ENCODE results near the gene PLEKHA4.
A peak's percentile ranks its signal among the peaks of the same experiment; 100 is the strongest.

Gene PLEKHA4

GRCh38 chr19:48799358-48800300 is 68.8 kb downstream of the PLEKHA4 start:
- Mint-ChIP-seq H3K27me3 (ENCODE audit: low read depth) (no peaks in the 10 kb centered on the region), H3K9me3 (no peaks in the 10 kb centered on the region), H3K4me3 (no peak overlapping the region), H3K36me3 (ENCODE audit: low read depth) (no peaks in the 10 kb centered on the region), H3K27ac (no peak overlapping the region), H3K4me1 (peaks cover 16% of the 10 kb centered on the region)
- TF ChIP-seq CTCF (IDR thresholded peaks at IDR 0.05; ENCODE audit: unreplicated experiment in 3 of 3): no peak

- Mint-ChIP-seq H3K4me3 (no peak overlapping the region), H3K36me3 (ENCODE audit: low read depth) (no peaks in the 10 kb centered on the region), H3K27ac (no peak overlapping the region), H3K9me3 (no peaks in the 10 kb centered on the region), H3K27me3 (ENCODE audit: low read depth) (no peaks in the 10 kb centered on the region), H3K4me1 (peaks cover 18% of the 10 kb centered on the region)
- no peak for TF ChIP-seq CTCF (IDR thresholded peaks at IDR 0.05; ENCODE audit: unreplicated experiment in 3 of 3)
These were observed 69.5 kb downstream of the PLEKHA4 start for GRCh38 chr19:48798937-48799336.

- H3K27ac Mint-ChIP-seq: peak overlapping the region; percentile 13 to 72 (median 52)
- H3K4me1 Mint-ChIP-seq: peaks cover 18% of the 10 kb centered on the region
- peak overlapping the region in 1 of 3 experiments; percentile 44 for H3K4me3 Mint-ChIP-seq
- no peaks in the 10 kb centered on the region for H3K36me3 Mint-ChIP-seq (ENCODE audit: low read depth)
- TF ChIP-seq CTCF (IDR thresholded peaks at IDR 0.05; ENCODE audit: unreplicated experiment in 3 of 3): no peak
- H3K27me3 Mint-ChIP-seq (ENCODE audit: low read depth): no peaks in the 10 kb centered on the region
- H3K9me3 Mint-ChIP-seq: no peaks in the 10 kb centered on the region
These were observed 71.3 kb downstream of the PLEKHA4 start for GRCh38 chr19:48797103-48797502.

GRCh38 chr19:48796298-48797083 is 71.9 kb downstream of the PLEKHA4 start:
- H3K27me3 Mint-ChIP-seq (ENCODE audit: low read depth): no peaks in the 10 kb centered on the region
- no peak overlapping the region for H3K27ac Mint-ChIP-seq
- H3K36me3 Mint-ChIP-seq (ENCODE audit: low read depth): no peaks in the 10 kb centered on the region
- H3K4me1 Mint-ChIP-seq: peaks cover 18% of the 10 kb centered on the region
- H3K9me3 Mint-ChIP-seq: no peaks in the 10 kb centered on the region
- no peak overlapping the region for H3K4me3 Mint-ChIP-seq
- TF ChIP-seq CTCF (IDR thresholded peaks at IDR 0.05; ENCODE audit: unreplicated experiment in 3 of 3): no peak

DNA sequence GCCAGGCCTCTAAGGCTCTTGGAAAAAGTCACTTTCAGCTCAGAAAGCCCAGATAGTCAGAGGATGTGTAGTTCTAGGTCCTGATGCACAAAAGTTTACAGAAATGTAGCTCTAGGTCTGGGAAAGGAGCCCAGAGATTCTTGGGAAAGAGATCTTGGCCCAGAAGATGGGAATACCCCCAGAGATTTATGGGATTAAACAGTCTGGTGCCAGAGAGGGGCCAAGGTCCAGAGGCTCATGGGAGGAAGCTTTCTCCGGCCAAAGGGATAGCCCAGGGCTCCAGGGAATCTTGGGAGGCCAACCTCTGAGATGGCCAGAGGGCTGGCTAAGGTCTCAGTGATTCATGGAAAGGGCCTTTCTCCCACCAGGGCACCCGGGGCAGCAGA is 72.7 kb downstream of the PLEKHA4 start:
- peak overlapping the region; percentile 91 to 96 (median 95) for H3K4me3 Mint-ChIP-seq
- H3K36me3 Mint-ChIP-seq (ENCODE audit: low read depth): no peaks in the 10 kb centered on the region
- peaks cover 18% of the 10 kb centered on the region for H3K4me1 Mint-ChIP-seq
- H3K9me3 Mint-ChIP-seq: no peaks in the 10 kb centered on the region
- peak overlapping the region; percentile 95 to 98 (median 97) for H3K27ac Mint-ChIP-seq
- no peaks in the 10 kb centered on the region for H3K27me3 Mint-ChIP-seq (ENCODE audit: low read depth)
- TF ChIP-seq CTCF (IDR thresholded peaks at IDR 0.05; ENCODE audit: unreplicated experiment in 3 of 3): no peak
